GM23248 (cell line): ENCODE data around the gene SLC39A1. TPM values are rescaled to one million over a fixed set of nuclear protein-coding genes. Genes with fewer than 3 reads are reported as not detected.

Experiments used
- DNase-seq: peaks from one replicate; pipeline ENCODE4 v3.0.0-alpha.2; 2015
- H2AFZ ChIP-seq: fragments of 200-600 bp; sonication (generic); 2 replicates; pipeline ENCODE4 v1.6.1; 2016; ENCODE audit warnings: antibody characterized with exemption
- H3F3A ChIP-seq: fragments of 200-600 bp; sonication (generic); 2 replicates; pipeline ENCODE4 v1.6.1; 2016; ENCODE audit warnings: mild to moderate bottlenecking, antibody characterized with exemption, mixed run types; ENCODE audit not compliant: insufficient read depth
- H3K27ac ChIP-seq: fragments of 200-600 bp; sonication (generic); 2 replicates; pipeline ENCODE4 v1.5.1; 2016; ENCODE audit warnings: mild to moderate bottlenecking
- H3K27me3 ChIP-seq: fragments of 200-600 bp; sonication (generic); replicated peaks from 2 replicates; pipeline ENCODE4 v1.6.1; 2016; ENCODE audit warnings: mild to moderate bottlenecking; ENCODE audit not compliant: insufficient read depth
- H3K36me3 ChIP-seq: fragments of 200-600 bp; sonication (generic); 2 replicates; pipeline ENCODE4 v1.6.1; 2016; ENCODE audit warnings: low read depth, mild to moderate bottlenecking
- H3K4me1 ChIP-seq: fragments of 200-600 bp; sonication (generic); 2 replicates; pipeline ENCODE4 v1.6.1; 2016; ENCODE audit warnings: mild to moderate bottlenecking; ENCODE audit not compliant: insufficient read depth
- H3K4me2 ChIP-seq: fragments of 200-600 bp; sonication (generic); one replicate; pipeline ENCODE4 v1.6.1; 2016; ENCODE audit warnings: mild to moderate bottlenecking; ENCODE audit not compliant: unreplicated experiment
- H3K4me3 ChIP-seq: fragments of 200-600 bp; sonication (generic); 2 replicates; pipeline ENCODE4 v1.5.1; 2016; ENCODE audit warnings: mild to moderate bottlenecking
- H3K79me2 ChIP-seq: fragments of 200-600 bp; sonication (generic); 2 replicates; pipeline ENCODE4 v1.6.1; 2016; ENCODE audit warnings: mild to moderate bottlenecking; ENCODE audit not compliant: insufficient read depth
- H3K9ac ChIP-seq: fragments of 200-600 bp; sonication (generic); 2 replicates; pipeline ENCODE4 v1.6.1; 2016; ENCODE audit warnings: mild to moderate bottlenecking
- H3K9me2 ChIP-seq: fragments of 200-600 bp; sonication (generic); 2 replicates; pipeline ENCODE4 v1.6.1; 2016; ENCODE audit warnings: mixed run types, mild to moderate bottlenecking, moderate library complexity; ENCODE audit not compliant: insufficient read depth
- H3K9me3 ChIP-seq: fragments of 200-600 bp; sonication (generic); one replicate; pipeline ENCODE4 v1.6.1; 2017; ENCODE audit warnings: low read depth
- H4K20me1 ChIP-seq: fragments of 200-600 bp; sonication (generic); 2 replicates; pipeline ENCODE4 v1.6.0; 2016; ENCODE audit not compliant: insufficient read depth
- EZH2 ChIP-seq: fragments of 200-600 bp; sonication (generic); IDR thresholded peaks from 2 replicates; pipeline ENCODE4 v1.6.1; 2018; ENCODE audit warnings: antibody characterized with exemption, mild to moderate bottlenecking; ENCODE audit not compliant: insufficient read depth, poor library complexity, severe bottlenecking
- EZH2phosphoT487 ChIP-seq: fragments of 200-600 bp; sonication (generic); IDR thresholded peaks from 2 replicates; pipeline ENCODE4 v1.6.1; 2018; ENCODE audit warnings: antibody characterized with exemption, moderate library complexity, mild to moderate bottlenecking, low read depth; ENCODE audit not compliant: insufficient read depth
- WGBS, 2 experiments: methylation state at CpG; one replicate each; pipeline ENCODE4 v1.1.6; 2015 to 2017; ENCODE audit warnings: low lambda C conversion rate in 2 of 2, low coverage in 1 of 2; ENCODE audit errors: missing lambda C conversion rate in 2 of 2; 5-methylcytosine and 5-hydroxymethylcytosine counted together
- in situ Hi-C: fragments of 300-500 bp; cut with MboI; formaldehyde crosslinking; loops from 2 replicates; pipeline ENCODE4 v1.15.0; 2020
- polyA plus RNA-seq: library from polyadenylated mRNA; unstranded; fragments of >200 nt; fragmentation: Nextera tagmentation; extraction: Ambion mirVana; gene quantifications from 2 replicates; pipeline ENCODE4 v1.2.1, GENCODE V29; 2016
- total RNA-seq: library from RNA; depleted of rRNA; stranded (reverse); fragments of >200 nt; shearing (Covaris generic); gene quantifications from 2 replicates; pipeline ENCODE4 v1.2.3, GENCODE V29; 2014

The SLC39A1 gene
- total and polyA plus RNA-seq, 2 experiments from 2014 or later = 91.9 to 120 TPM

GRCh38 chr1:153991151-153991630 lies 27.9 kb upstream of the SLC39A1 start:
- in situ Hi-C loops = no loop called here
- 8 to 11% methylated on average over 9 of the region's 9 CpGs for WGBS, 2 experiments
- no peak for TF ChIP-seq EZH2phosphoT487
- peak overlapping the region; percentile 99 for H3K9ac ChIP-seq
- H3K27ac ChIP-seq = peak overlapping the region; percentile 83
- peaks cover 24% of the 10 kb centered on the region for H3K4me1 ChIP-seq
- DNase-seq = peak; percentile 58
- H3K4me3 ChIP-seq = peak overlapping the region; percentile 95
- no peaks in the 10 kb centered on the region for H3K9me3 ChIP-seq
- peaks cover 5% of the 10 kb centered on the region; the same call in 1 of the 2 replicates for H4K20me1 ChIP-seq
- no peaks in the 10 kb centered on the region for H3K9me2 ChIP-seq
- H3K4me2 ChIP-seq = peak overlapping the region; percentile 100
- no peaks in the 10 kb centered on the region for H3K27me3 ChIP-seq
- H2AFZ ChIP-seq = 0 out of 2 replicates have a peak overlapping the region, but pooled peaks have one; percentile 90
- peaks cover 21% of the 10 kb centered on the region for H3K36me3 ChIP-seq
- H3K79me2 ChIP-seq = peaks cover 23% of the 10 kb centered on the region
- peaks cover 55% of the 10 kb centered on the region for H3F3A ChIP-seq

- peak within 1 kb of the TSS; percentile 99 for H3K9ac ChIP-seq
- H2AFZ ChIP-seq = peak within 1 kb of the TSS; percentile 90
- no peaks in the 10 kb centered on the region for H3K9me3 ChIP-seq
- H3K79me2 ChIP-seq = peaks cover 28% of the 10 kb centered on the region
- TF ChIP-seq EZH2 (no peak), EZH2phosphoT487 (no peak)
- in situ Hi-C loops = no loop called here
- peak within 1 kb of the TSS; percentile 83 for H3K27ac ChIP-seq
- peaks cover 24% of the 10 kb centered on the region for H3K4me1 ChIP-seq
- H3K9me2 ChIP-seq = no peaks in the 10 kb centered on the region
- no peaks in the 10 kb centered on the region for H3K27me3 ChIP-seq
- H3K36me3 ChIP-seq = peaks cover 21% of the 10 kb centered on the region
- H3K4me2 ChIP-seq = peak within 1 kb of the TSS; percentile 100
- WGBS, 2 experiments = 0 to 2% methylated on average over 36 of the region's 36 CpGs
- peak; percentile 99 for DNase-seq
- H3K4me3 ChIP-seq = peak within 1 kb of the TSS; percentile 95
- H4K20me1 ChIP-seq = peaks cover 5% of the 10 kb centered on the region; the same call in 1 of the 2 replicates
- H3F3A ChIP-seq = peaks cover 56% of the 10 kb centered on the region
Observed at GRCh38 chr1:153990468-153991150, 27.3 kb upstream of the SLC39A1 start, which contains the start of gene RPS27. Gene RPS27 (plus strand): TSS chr1:153990762. CDS start chr1:153990797, 35 bp downstream.

GRCh38 chr1:153987621-153988020 lies 24.3 kb upstream of the SLC39A1 start:
- DNase-seq = no peak
- Histone ChIP-seq H3K9me3 (no peaks in the 10 kb centered on the region), H3K4me1 (peaks cover 28% of the 10 kb centered on the region), H3K36me3 (peaks cover 18% of the 10 kb centered on the region), H3K27ac (no peak overlapping the region), H3K9me2 (no peaks in the 10 kb centered on the region), H3K27me3 (no peaks in the 10 kb centered on the region), H4K20me1 (peaks cover 5% of the 10 kb centered on the region; the same call in 1 of the 2 replicates), H3K4me2 (no peak overlapping the region), H3F3A (peaks cover 48% of the 10 kb centered on the region), H2AFZ (no peak overlapping the region), H3K4me3 (no peak overlapping the region), H3K9ac (no peak overlapping the region), H3K79me2 (peaks cover 55% of the 10 kb centered on the region)
- TF ChIP-seq EZH2 (no peak), EZH2phosphoT487 (no peak)
- in situ Hi-C loops = loop anchor here (5.0 to 10.0 kb wide), 2 partner anchors 173 to 310 kb away; partner anchors contain the start of gene NPR1
- 83 to 85% methylated on average over 8 of the region's 8 CpGs for WGBS, 2 experiments

- Histone ChIP-seq H3K9ac (peak within 1 kb of the TSS; percentile 94), H3K9me2 (no peaks in the 10 kb centered on the region), H3K9me3 (no peaks in the 10 kb centered on the region), H3K27me3 (no peaks in the 10 kb centered on the region), H3K27ac (peak within 1 kb of the TSS; percentile 84), H3K4me1 (peaks cover 15% of the 10 kb centered on the region; the same call in 1 of the 2 replicates), H3K79me2 (peaks cover 54% of the 10 kb centered on the region), H2AFZ (peak within 1 kb of the TSS; percentile 91), H4K20me1 (no peaks in the 10 kb centered on the region), H3K4me2 (peak within 1 kb of the TSS; percentile 97), H3F3A (peaks cover 40% of the 10 kb centered on the region), H3K36me3 (peaks cover 7% of the 10 kb centered on the region; the same call in 1 of the 2 replicates), H3K4me3 (peak within 1 kb of the TSS; percentile 97)
- in situ Hi-C loops = loop anchor here (5.0 to 10.0 kb wide), 2 partner anchors 171 to 309 kb away; partner anchors contain the start of gene NPR1
- peak; percentile 95 for DNase-seq
- TF ChIP-seq EZH2phosphoT487 (no peak), EZH2 (no peak)
- WGBS, 2 experiments = 2 to 3% methylated on average over 14 to 32 of the region's 32 CpGs
Observed at GRCh38 chr1:153985941-153986761, 22.8 kb upstream of the SLC39A1 start, which contains the start of gene RAB13. Gene RAB13 (minus strand): TSS chr1:153986339. CDS start chr1:153986236, 103 bp downstream.
